Ascending aorta (tissue), 2 donors: ENCODE results near the gene HES3. TPM values are rescaled to one million over a fixed set of nuclear protein-coding genes. Genes with fewer than 3 reads are reported as not detected.
A peak's percentile ranks its signal among the peaks of the same experiment; 100 is the strongest.

ENCODE experiments used
- DNase-seq, 2 donors: peaks; one replicate each; pipeline ENCODE4 v3.0.0-alpha.2; 2019; ENCODE audit warnings: low spot score in 2 of 2
- H3K27ac ChIP-seq, 2 donors: fragments of 200-600 bp; sonication (generic); one replicate each; pipeline ENCODE4 v1.5.1; 2016 to 2017; ENCODE audit warnings: mild to moderate bottlenecking in 1 of 2
- H3K27me3 ChIP-seq: fragments of 200-600 bp; sonication (generic); one replicate; pipeline ENCODE4 v1.5.1; 2017
- H3K36me3 ChIP-seq, 2 donors: fragments of 200-600 bp; sonication (generic); one replicate each; pipeline ENCODE4 v1.5.1; 2016
- H3K4me1 ChIP-seq, 2 donors: fragments of 200-600 bp; sonication (generic); one replicate each; pipeline ENCODE4 v1.5.1; 2016 to 2017; ENCODE audit warnings: mild to moderate bottlenecking in 1 of 2
- H3K4me3 ChIP-seq, 2 donors: fragments of 200-600 bp; sonication (generic); one replicate each; pipeline ENCODE4 v1.5.1; 2016 to 2017; ENCODE audit warnings: mild to moderate bottlenecking in 1 of 2
- H3K9me3 ChIP-seq, 2 donors: fragments of 200-600 bp; sonication (generic); one replicate each; pipeline ENCODE4 v1.5.1; 2016
- CTCF ChIP-seq, 3 experiments: fragments of 200-600 bp in 2 of 3; fragments of 450-650 bp in 1 of 3; sonication (generic) in 2 of 3; IDR thresholded peaks; one replicate each; pipeline ENCODE4 v1.5.1; 2016 to 2019; ENCODE audit warnings: antibody characterized with exemption in 3 of 3, mild to moderate bottlenecking in 1 of 3, moderate library complexity in 1 of 3
- intact Hi-C: fragments of 100-400 bp; cut with DNase I; formaldehyde crosslinking; loops from one replicate; pipeline ENCODE4 v1.15.1; 2023
- total RNA-seq: library from RNA; depleted of rRNA; stranded (reverse); fragments of >200 nt; gene quantifications from one replicate; pipeline ENCODE4 v1.1.0, GENCODE V29; 2016

The HES3 gene
- total RNA-seq, 1 donor from 2014 or later, result not detected

GRCh38 chr1:6273380-6273891 lies 29.5 kb downstream of the HES3 start:
- intact Hi-C loops, result no loop called here
- H3K4me1 ChIP-seq, result peaks cover 0 to 11% of the 10 kb centered on the region in 2 donors
- no peak overlapping the region for H3K27ac ChIP-seq
- H3K27me3 ChIP-seq, result no peaks in the 10 kb centered on the region
- no peaks in the 10 kb centered on the region for H3K36me3 ChIP-seq
- no peaks in the 10 kb centered on the region for H3K9me3 ChIP-seq
- no peak for DNase-seq
- TF ChIP-seq CTCF (IDR thresholded peaks at IDR 0.05), result no peak
- no peak overlapping the region for H3K4me3 ChIP-seq

- H3K27ac ChIP-seq, result no peak overlapping the region
- H3K4me1 ChIP-seq, result peaks cover 0 to 11% of the 10 kb centered on the region in 2 donors
Observed at GRCh38 chr1:6274102-6274501, 30.1 kb downstream of the HES3 start.

GRCh38 chr1:6274622-6275139 lies 30.7 kb downstream of the HES3 start:
- DNase-seq, result no peak
- no peak overlapping the region for H3K4me3 ChIP-seq
- no peak overlapping the region for H3K27ac ChIP-seq
- H3K27me3 ChIP-seq, result no peaks in the 10 kb centered on the region
- H3K9me3 ChIP-seq, result no peaks in the 10 kb centered on the region
- no peaks in the 10 kb centered on the region for H3K36me3 ChIP-seq
- peaks cover 0 to 11% of the 10 kb centered on the region in 2 donors for H3K4me1 ChIP-seq
- TF ChIP-seq CTCF (IDR thresholded peaks at IDR 0.05), result no peak
- intact Hi-C loops, result no loop called here

More at GRCh38 chr1:6274102-6274501, 30.1 kb downstream of the HES3 start:
- Histone ChIP-seq H3K4me3 (no peak overlapping the region), H3K9me3 (no peaks in the 10 kb centered on the region), H3K27me3 (no peaks in the 10 kb centered on the region), H3K36me3 (no peaks in the 10 kb centered on the region)
- TF ChIP-seq CTCF (IDR thresholded peaks at IDR 0.05), result no peak
- intact Hi-C loops, result no loop called here
- no peak for DNase-seq

- Histone ChIP-seq H3K27ac (peak overlapping the region; percentile 46 to 66), H3K4me1 (peaks cover 0 to 11% of the 10 kb centered on the region in 2 donors), H3K27me3 (no peaks in the 10 kb centered on the region), H3K9me3 (no peaks in the 10 kb centered on the region), H3K4me3 (peak overlapping the region in 1 of 2 donors; percentile 34), H3K36me3 (no peaks in the 10 kb centered on the region)
- intact Hi-C loops, result no loop called here
- no peak for TF ChIP-seq CTCF (IDR thresholded peaks at IDR 0.05)
- DNase-seq, result peak in 1 of 2 donors; percentile 79
Observed at GRCh38 chr1:6275826-6276782, 32.1 kb downstream of the HES3 start.

- Histone ChIP-seq H3K27ac (peak overlapping the region in 1 of 2 donors; percentile 66), H3K4me3 (peak overlapping the region in 1 of 2 donors; percentile 34), H3K36me3 (no peaks in the 10 kb centered on the region), H3K4me1 (peaks cover 0 to 11% of the 10 kb centered on the region in 2 donors), H3K27me3 (no peaks in the 10 kb centered on the region), H3K9me3 (no peaks in the 10 kb centered on the region)
- intact Hi-C loops, result no loop called here
- DNase-seq, result no peak
- TF ChIP-seq CTCF (IDR thresholded peaks at IDR 0.05), result no peak
Observed at GRCh38 chr1:6276811-6277555, 33.0 kb downstream of the HES3 start.
